Measurements from ENCODE around the gene UMODL1.

Gene UMODL1

GRCh38 chr21:42111811-42112210, 40.7 kb downstream of the UMODL1 start:
- TF ChIP-seq CTCF (IDR thresholded peaks at IDR 0.05), result no peak

GRCh38 chr21:42112238-42112637, 41.1 kb downstream of the UMODL1 start:
- no peak for TF ChIP-seq CTCF (IDR thresholded peaks at IDR 0.05)

- no peak for TF ChIP-seq CTCF (IDR thresholded peaks at IDR 0.05)
Observed at GRCh38 chr21:42112857-42113256, 41.7 kb downstream of the UMODL1 start.

- TF ChIP-seq CTCF (IDR thresholded peaks at IDR 0.05), result no peak
Observed at GRCh38 chr21:42113926-42114409, 42.9 kb downstream of the UMODL1 start.

- TF ChIP-seq CTCF (IDR thresholded peaks at IDR 0.05), result no peak
Observed at GRCh38 chr21:42114646-42115045, 43.5 kb downstream of the UMODL1 start.

- no peak for TF ChIP-seq CTCF (IDR thresholded peaks at IDR 0.05)
Observed at GRCh38 chr21:42115136-42115683, 44.1 kb downstream of the UMODL1 start.

GRCh38 chr21:42117229-42117966, 46.3 kb downstream of the UMODL1 start:
- peak; percentile 85 for TF ChIP-seq CTCF (IDR thresholded peaks at IDR 0.05)

Data from LNCAP (cell line).